ENCODE results near the gene SPRY4. TPM values are rescaled to one million over a fixed set of nuclear protein-coding genes. Genes with fewer than 3 reads are reported as not detected.

SPRY4 gene
- total and polyA plus RNA-seq, 2 of the 13 experiments (the other 11 are each of a cell fraction or from before 2014, with no cell fraction given), result 8.9 to 17.8 TPM

DNA sequence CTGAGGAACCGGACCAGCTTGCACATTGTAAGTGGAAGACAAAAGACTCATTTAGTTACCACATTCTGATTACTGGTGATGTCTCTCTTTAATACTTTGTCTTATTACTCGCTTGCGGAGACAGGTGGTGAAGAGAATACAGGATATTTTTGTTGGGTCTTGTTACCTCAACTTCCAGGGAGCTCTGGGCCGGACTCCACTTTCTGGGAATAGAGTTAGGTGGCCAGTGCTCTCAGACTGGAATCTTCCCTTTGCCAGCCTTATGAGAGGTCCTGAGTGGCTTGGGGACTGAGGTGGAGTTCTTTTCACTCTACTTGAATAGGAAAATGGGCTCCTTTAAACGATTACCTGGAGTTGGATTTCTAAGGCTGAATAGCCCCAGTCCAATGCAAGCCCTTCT, 33.3 kb upstream of the SPRY4 start:
- peak overlapping the region; percentile 54 to 69 (median 63); a peak in 4 of 6 replicates for H3K4me3 ChIP-seq (replicated peaks in 1 of 3; ENCODE audit: insufficient read depth in 1 of 3, low read depth in 2 of 3, low read length in 3 of 3)
- no peaks in the 10 kb centered on the region for H4K20me1 ChIP-seq (ENCODE audit: insufficient read depth, low read length)
- H3K9ac ChIP-seq (ENCODE audit: insufficient read depth, low read depth, low read length), result peak overlapping the region; percentile 87; the same call in 1 of the 2 replicates
- H3K4me1 ChIP-seq (ENCODE audit: insufficient read depth, low read length), result peaks cover 89% of the 10 kb centered on the region
- H3K4me2 ChIP-seq (ENCODE audit: low read depth, low read length), result peak overlapping the region; percentile 94
- H3K27ac ChIP-seq (ENCODE audit: extremely low read length, insufficient read depth, low read length), result peak overlapping the region; percentile 94
- H2AFZ ChIP-seq (ENCODE audit: low read length), result no peak overlapping the region
- ATAC-seq (no peak), DNase-seq (ENCODE audit: low spot score) (no peak), FAIRE-seq (no peak)
- no peaks in the 10 kb centered on the region for H3K9me3 ChIP-seq (ENCODE audit: low read length)
- CTCF ChIA-PET (ENCODE audit: low intra/inter-chr PET ratio, low total read pairs), result no interaction called here
- intact Hi-C loops (cut with micrococcal nuclease; ENCODE audit: unreplicated experiment) (no loop called here), in situ Hi-C loops (cut with HindIII; ENCODE audit: extremely low pct_ligation_motif_present, low pct_unique_long_range_greater_than_20kb) (no loop called here)
- peaks cover 40% of the 10 kb centered on the region for H3K79me2 ChIP-seq (ENCODE audit: insufficient read depth, low read length)
- no peak for TF ChIP-seq MBD4 (IDR thresholded peaks at IDR 0.05; ENCODE audit: borderline replicate concordance, low read length)
- TF ChIP-seq NR2F6 (IDR thresholded peaks at IDR 0.05), result no peak
- TF ChIP-seq NR2F6 (CRISPR knock-in tag; IDR thresholded peaks at IDR 0.05), result no peak
- TF ChIP-seq SNAPC2 (CRISPR knock-in tag; IDR thresholded peaks at IDR 0.05), result no peak
- TF ChIP-seq SALL2 (CRISPR knock-in tag; IDR thresholded peaks at IDR 0.05), result no peak
- no peak for TF ChIP-seq ZNF296 (CRISPR knock-in tag; conservative IDR thresholded peaks at IDR 0.05)
- TF ChIP-seq POLR2G (IDR thresholded peaks at IDR 0.05; ENCODE audit: low read depth, low read length), result peak; percentile 16; the same call in 1 of the 2 replicates
- TF ChIP-seq MXD1 (CRISPR knock-in tag; IDR thresholded peaks at IDR 0.05), result no peak
- no peaks in the 10 kb centered on the region for H3K36me3 ChIP-seq (replicated peaks in 1 of 2; ENCODE audit: control insufficient read depth in 1 of 2, insufficient read depth in 2 of 2, low read length in 2 of 2)
- no TSS peak for BruUV-seq (replicated peaks)
- WGBS (ENCODE audit: low lambda C conversion rate), result 88% methylated on average over 5 of the region's 5 CpGs
- no peaks in the 10 kb centered on the region; a peak in 1 of 5 replicates for H3K27me3 ChIP-seq (ENCODE audit: control insufficient read depth in 1 of 2, insufficient read depth in 2 of 2, low read length in 2 of 2)
- POLR2A ChIA-PET, result interaction anchor here (1.7 to 5.2 kb wide), 4 partner anchors 15 to 34 kb away, joined by 3 to 122 read pairs (median 24); partner anchors contain the start of gene SPRY4

DNA sequence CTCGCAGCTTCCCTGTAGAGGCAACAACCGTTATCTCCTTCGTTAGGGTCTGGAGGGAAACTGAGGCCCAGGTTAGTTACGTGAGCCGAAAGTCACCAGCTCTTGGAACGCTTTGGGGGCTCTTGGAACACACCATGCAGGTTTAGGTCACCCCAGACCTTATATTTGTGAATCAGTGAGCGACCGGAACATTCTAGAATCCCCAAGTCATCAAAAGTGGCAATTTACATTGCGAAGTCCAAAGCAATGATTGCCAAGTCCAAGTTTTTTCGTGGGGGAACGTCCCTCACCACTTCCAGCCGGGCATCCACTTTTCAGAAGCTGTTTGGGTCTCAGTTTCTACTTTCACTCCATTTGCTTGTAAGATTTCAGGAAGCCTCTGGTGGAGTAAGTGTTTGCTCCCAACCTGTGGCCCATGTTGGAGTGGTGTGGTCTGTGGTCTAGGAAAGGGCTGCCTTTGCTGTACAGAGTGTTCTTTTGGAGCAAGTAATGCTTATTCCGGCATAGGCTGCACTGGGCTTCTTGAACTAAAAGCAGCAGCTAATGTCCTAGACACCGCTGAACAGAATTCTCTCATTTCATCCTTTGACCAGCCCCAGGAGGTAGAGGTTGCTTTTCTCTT, 32.8 kb upstream of the SPRY4 start:
- Histone ChIP-seq H3K27me3 (ENCODE audit: control insufficient read depth in 1 of 2, insufficient read depth in 2 of 2, low read length in 2 of 2) (no peaks in the 10 kb centered on the region; a peak in 1 of 5 replicates), H4K20me1 (ENCODE audit: insufficient read depth, low read length) (no peaks in the 10 kb centered on the region), H3K27ac (ENCODE audit: extremely low read length, insufficient read depth, low read length) (peak overlapping the region; percentile 94), H3K9me3 (ENCODE audit: low read length) (no peaks in the 10 kb centered on the region), H3K36me3 (replicated peaks in 1 of 2; ENCODE audit: control insufficient read depth in 1 of 2, insufficient read depth in 2 of 2, low read length in 2 of 2) (no peaks in the 10 kb centered on the region), H3K9ac (ENCODE audit: insufficient read depth, low read depth, low read length) (peak overlapping the region; percentile 87), H3K79me2 (ENCODE audit: insufficient read depth, low read length) (peaks cover 40% of the 10 kb centered on the region), H3K4me2 (ENCODE audit: low read depth, low read length) (peak overlapping the region; percentile 94), H3K4me3 (replicated peaks in 1 of 3; ENCODE audit: insufficient read depth in 1 of 3, low read depth in 2 of 3, low read length in 3 of 3) (peak overlapping the region; percentile 54 to 69 (median 63)), H2AFZ (ENCODE audit: low read length) (no peak overlapping the region), H3K4me1 (ENCODE audit: insufficient read depth, low read length) (peaks cover 88% of the 10 kb centered on the region)
- WGBS (ENCODE audit: low lambda C conversion rate), result 58% methylated on average over 10 of the region's 14 CpGs
- no peak for DNase-seq (ENCODE audit: low spot score)
- no peak for FAIRE-seq
- ChIA-PET CTCF (ENCODE audit: low intra/inter-chr PET ratio, low total read pairs) (no interaction called here), POLR2A (interaction anchor here (0.7 to 5.2 kb wide), 9 partner anchors 11 to 137 kb away, joined by 3 to 122 read pairs (median 4); partner anchors contain the start of gene SPRY4)
- no peak for ATAC-seq
- BruUV-seq (replicated peaks), result TSS peak; percentile 52
- in situ Hi-C loops (cut with HindIII; ENCODE audit: extremely low pct_ligation_motif_present, low pct_unique_long_range_greater_than_20kb), result no loop called here
- intact Hi-C loops (cut with micrococcal nuclease; ENCODE audit: unreplicated experiment), result loop anchor here (2.0 kb wide), 1 partner anchor 33 kb away; the partner anchor contains the start of gene SPRY4
- TF ChIP-seq CBX2 (IDR thresholded peaks at IDR 0.05; ENCODE audit: low read depth, low read length) (no peak), CBX2 (CRISPR knock-in tag; IDR thresholded peaks at IDR 0.05; ENCODE audit: low read depth) (no peak), CENPT (CRISPR knock-in tag; IDR thresholded peaks at IDR 0.05; ENCODE audit: low read depth) (no peak), HMG20A (CRISPR knock-in tag; IDR thresholded peaks at IDR 0.05; ENCODE audit: borderline replicate concordance) (no peak), ARHGAP35 (CRISPR knock-in tag; IDR thresholded peaks at IDR 0.05; ENCODE audit: borderline replicate concordance) (no peak), CBX5 (CRISPR knock-in tag; IDR thresholded peaks at IDR 0.05; ENCODE audit: borderline replicate concordance) (no peak), CREB1 (IDR thresholded peaks at IDR 0.05) (no peak), CREB1 (CRISPR knock-in tag; IDR thresholded peaks at IDR 0.05) (no peak), RBAK (CRISPR knock-in tag; IDR thresholded peaks at IDR 0.05) (no peak), CHCHD3 (CRISPR knock-in tag; IDR thresholded peaks at IDR 0.05) (no peak)
- TF ChIP-seq, protein P1, sequence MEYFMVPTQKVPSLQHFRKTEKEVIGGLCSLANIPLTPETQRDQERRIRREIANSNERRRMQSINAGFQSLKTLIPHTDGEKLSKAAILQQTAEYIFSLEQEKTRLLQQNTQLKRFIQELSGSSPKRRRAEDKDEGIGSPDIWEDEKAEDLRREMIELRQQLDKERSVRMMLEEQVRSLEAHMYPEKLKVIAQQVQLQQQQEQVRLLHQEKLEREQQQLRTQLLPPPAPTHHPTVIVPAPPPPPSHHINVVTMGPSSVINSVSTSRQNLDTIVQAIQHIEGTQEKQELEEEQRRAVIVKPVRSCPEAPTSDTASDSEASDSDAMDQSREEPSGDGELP (IDR thresholded peaks at IDR 0.05; ENCODE audit: borderline replicate concordance, low read depth), result no peak

Data from HepG2 (cell line).